Retinal pigment epithelial cell (primary cell): ENCODE measurements around the gene CADPS2.

Source experiments
- DNase-seq: peaks from one replicate; pipeline ENCODE4 v3.0.0-alpha.2; 2010; ENCODE audit warnings: low read depth
- H3K4me3 ChIP-seq: 2 replicates; pipeline ENCODE4 v1.5.1; 2011; ENCODE audit warnings: mild to moderate bottlenecking, low read length, control low read depth, moderate library complexity
- CTCF ChIP-seq: conservative IDR thresholded peaks from 2 replicates; pipeline ENCODE4 v1.5.1; 2011; ENCODE audit warnings: low read depth, low read length, control low read depth, inconsistent platforms

The CADPS2 gene

DNA sequence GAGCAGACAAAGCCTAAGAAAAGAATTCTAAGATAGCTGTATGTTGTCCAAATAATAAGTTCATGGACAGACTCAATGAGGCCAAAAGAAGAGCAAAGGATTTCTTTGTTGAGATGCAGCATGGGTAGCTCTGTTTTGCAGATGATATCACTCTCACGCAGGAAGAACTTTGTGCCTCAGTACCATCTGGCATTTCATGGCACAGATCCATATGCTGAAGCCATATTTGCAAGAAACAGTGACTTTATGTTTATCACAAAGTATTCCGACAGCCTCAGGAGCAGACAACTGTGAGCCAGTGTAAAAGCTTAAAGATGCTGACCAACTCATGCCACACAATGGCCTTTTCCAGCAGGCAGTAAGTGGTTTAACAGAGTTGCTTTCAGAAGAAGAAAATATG is 138.1 kb downstream of the CADPS2 start:
- TF ChIP-seq CTCF, result no peak
- H3K4me3 ChIP-seq, result no peak overlapping the region
- DNase-seq, result no peak

DNA sequence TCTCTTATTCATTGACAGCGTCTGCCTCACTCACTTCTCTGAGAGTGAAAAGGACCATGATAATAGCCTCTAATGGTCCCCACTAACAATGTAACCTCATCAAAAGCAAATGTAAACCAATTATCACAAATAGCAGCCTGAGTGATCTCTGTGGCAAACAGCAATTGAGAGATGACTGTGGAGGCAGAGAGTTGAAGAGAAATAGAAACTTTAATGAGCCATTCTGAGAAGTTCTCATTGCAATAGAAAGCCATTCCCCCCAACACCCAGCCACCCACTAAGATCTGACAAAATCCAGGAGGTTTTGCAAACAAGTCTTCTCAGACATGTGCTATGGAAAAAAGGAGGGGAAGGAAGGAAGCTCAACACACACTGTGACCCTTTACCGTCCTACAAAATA is 139.3 kb downstream of the CADPS2 start:
- TF ChIP-seq CTCF, result no peak
- no peak for DNase-seq

DNA sequence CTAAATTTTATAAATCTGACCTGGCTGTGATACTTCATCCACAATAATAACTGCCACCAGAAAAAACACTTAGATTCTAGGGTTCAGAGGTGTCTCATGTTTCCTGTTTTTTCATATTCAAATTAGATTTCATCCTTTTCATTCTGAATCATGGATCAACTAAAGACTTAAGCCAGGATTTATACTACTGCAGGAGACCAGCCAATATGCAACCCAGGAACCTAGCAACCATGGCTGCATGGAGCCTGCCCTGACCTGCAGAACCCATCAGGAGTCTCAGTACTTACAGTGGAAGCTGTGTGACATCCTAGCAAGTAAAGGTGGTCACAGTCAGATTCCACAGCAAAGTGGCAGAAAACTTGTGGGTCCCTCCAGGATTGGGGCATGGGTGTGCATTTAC is 143.0 kb downstream of the CADPS2 start:
- no peak overlapping the region for H3K4me3 ChIP-seq
- no peak for TF ChIP-seq CTCF
- no peak for DNase-seq

More for the DNA sequence above, 139.3 kb downstream of the CADPS2 start:
- H3K4me3 ChIP-seq, result no peak overlapping the region

DNA sequence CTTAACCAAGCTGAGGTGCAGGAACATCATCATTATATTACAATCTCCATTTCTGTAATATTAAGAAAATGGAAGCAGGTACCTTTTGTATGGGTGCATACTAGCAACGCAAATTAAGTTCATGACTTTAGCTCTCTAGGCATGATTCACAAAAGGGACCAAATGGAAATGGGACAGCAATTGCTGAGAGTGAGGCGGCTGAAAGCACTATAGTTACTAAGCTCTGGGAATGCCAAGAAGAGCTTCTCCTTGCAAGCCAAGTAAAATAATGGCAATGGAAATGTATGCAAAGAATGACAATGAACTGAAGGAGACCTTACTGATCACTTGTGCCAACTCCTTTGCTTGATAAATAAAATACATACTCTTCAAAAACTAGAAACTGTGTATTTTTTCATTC is 147.3 kb downstream of the CADPS2 start:
- no peak for TF ChIP-seq CTCF
- no peak for DNase-seq
- H3K4me3 ChIP-seq, result no peak overlapping the region

DNA sequence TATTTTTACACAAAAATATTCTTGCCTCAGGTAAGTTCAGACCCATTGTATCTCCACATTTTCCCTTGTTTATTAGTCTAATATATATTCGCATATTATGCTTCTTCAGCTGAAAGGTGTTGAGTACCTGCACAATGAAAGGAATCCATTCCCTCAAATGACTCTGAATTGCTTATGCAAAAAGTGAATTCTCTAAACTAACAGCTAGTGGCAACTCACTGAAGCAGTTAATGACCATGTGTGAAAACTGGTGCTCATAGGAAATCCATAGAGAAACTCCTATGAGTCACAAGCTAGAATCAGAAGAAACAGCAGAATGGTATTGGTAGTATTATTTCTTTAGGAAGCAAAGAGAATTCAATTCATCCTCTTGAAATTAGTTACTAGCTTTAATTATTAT is 150.1 kb downstream of the CADPS2 start:
- peak; percentile 42 for DNase-seq
- TF ChIP-seq CTCF, result no peak
- no peak overlapping the region for H3K4me3 ChIP-seq

DNA sequence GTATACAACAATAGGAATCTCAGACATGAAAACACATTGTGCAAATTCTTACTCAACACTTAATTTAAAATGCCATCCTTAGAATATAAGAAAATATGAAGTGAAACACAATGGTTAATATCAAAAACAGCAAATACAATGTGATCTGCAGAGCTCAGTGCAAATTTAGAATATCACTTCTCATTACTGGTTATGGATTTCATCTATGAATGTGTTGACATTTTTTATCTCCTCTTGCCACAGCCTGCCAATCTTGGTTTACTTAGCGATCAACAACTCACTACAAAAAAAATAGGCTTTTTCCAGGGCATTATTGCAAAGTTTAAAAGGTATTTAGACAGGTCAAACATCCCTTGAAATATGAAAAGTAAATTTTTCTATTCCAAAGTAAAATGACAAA is 158.5 kb downstream of the CADPS2 start:
- DNase-seq, result no peak
- no peak for TF ChIP-seq CTCF
- H3K4me3 ChIP-seq, result no peak overlapping the region

- no peak for DNase-seq
- H3K4me3 ChIP-seq, result no peak overlapping the region
- TF ChIP-seq CTCF, result no peak
Observed at GRCh38 chr7:122727354-122727753, 158.9 kb downstream of the CADPS2 start.
